ENCODE results near the gene FRMD4B. TPM values are rescaled to one million over a fixed set of nuclear protein-coding genes. Genes with fewer than 3 reads are reported as not detected.

FRMD4B gene
- total RNA-seq, 2 experiments from 2014 or later = 8.0 to 8.3 TPM

DNA sequence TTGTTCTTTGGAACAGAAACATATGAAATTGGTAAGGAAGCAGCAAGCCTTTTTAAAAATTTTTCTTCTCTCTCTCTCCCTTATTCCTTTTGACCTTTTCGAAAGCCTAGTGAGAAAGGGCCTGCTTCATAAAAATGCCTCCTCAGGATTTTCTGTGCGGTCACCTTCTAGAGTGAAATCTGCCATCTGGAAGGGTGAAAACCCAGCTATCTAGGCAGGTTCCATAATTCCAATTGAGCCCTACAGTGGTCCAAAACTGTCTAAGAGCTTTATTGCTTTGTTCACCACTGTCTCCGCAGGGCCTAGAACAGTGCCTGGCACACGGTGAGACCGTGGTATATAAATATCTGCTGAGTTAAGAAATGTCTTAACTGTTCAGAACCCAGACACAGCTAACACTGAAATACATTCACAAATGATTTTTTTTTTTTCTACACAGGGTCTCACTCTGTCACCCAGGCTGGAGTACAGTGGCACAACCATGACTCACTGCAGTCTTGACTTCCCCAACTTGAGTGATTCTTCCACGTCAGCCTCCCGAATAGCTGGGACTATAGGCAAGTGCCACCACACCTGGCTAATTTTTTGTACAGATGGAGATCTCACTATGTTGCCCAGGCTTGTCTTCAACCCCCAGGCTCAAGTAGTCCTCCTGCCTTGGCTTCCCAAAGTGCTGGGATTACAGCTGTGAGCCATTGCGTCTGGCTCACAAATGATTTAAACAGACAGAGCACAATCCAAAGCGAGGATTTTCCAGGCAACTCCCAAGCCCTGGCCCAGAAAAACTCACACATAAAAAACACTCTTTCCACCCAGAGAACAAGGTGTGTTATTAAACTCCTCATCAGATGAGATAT, 64.4 kb downstream of the FRMD4B start:
- no peak for DNase-seq
- ChIA-PET POLR2A (no interaction called here), CTCF (interaction anchor here (1.3 to 4.2 kb wide), 2 partner anchors 16 to 48 kb away, joined by 3 to 19 read pairs; no protein-coding TSS in a partner anchor)
- Mint-ChIP-seq H3K4me3 (no peak overlapping the region), H3K36me3 (ENCODE audit: low read depth) (no peaks in the 10 kb centered on the region), H3K4me1 (peaks cover 20% of the 10 kb centered on the region), H3K27me3 (no peaks in the 10 kb centered on the region), H3K27ac (no peak overlapping the region), H3K9me3 (ENCODE audit: low read depth) (no peaks in the 10 kb centered on the region)
- intact Hi-C loops (cut with DNase I, micrococcal nuclease) = loop anchor here in 1 of 2 experiments (5.0 kb wide), 1 partner anchor 106 kb away; no protein-coding TSS in a partner anchor
- no peak for ATAC-seq

DNA sequence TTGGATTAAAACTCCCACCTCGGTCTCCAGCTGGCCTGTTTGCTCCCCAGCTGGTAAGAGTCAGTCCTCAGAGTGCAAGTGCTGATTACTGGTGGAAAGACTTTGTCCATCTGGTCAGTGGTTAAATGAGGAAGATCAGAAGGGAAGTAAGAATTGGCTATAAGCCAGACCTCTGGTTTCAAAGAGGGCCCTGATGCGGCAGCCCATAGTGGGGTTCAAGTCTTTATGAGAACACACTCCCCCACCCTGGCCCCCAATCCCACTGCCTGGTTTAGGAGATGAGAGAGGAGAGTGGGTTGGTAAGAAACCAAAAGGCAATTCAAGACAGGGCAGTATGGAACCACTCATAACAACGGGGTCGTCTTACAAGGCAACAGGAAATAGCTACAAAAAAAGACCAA, 65.0 kb downstream of the FRMD4B start:
- H3K27ac Mint-ChIP-seq = no peak overlapping the region
- intact Hi-C loops (cut with DNase I, micrococcal nuclease) = loop anchor here in 1 of 2 experiments (5.0 kb wide), 1 partner anchor 106 kb away; no protein-coding TSS in a partner anchor
- H3K4me3 Mint-ChIP-seq = no peak overlapping the region
- POLR2A ChIA-PET = no interaction called here
- ATAC-seq = no peak
- H3K4me1 Mint-ChIP-seq = peaks cover 14% of the 10 kb centered on the region
- H3K27me3 Mint-ChIP-seq = no peaks in the 10 kb centered on the region
- no peaks in the 10 kb centered on the region for H3K36me3 Mint-ChIP-seq (ENCODE audit: low read depth)
- no peak for DNase-seq
- CTCF ChIA-PET = interaction anchor here (0.7 to 4.2 kb wide), 5 partner anchors 12 to 635 kb away, joined by 3 to 19 read pairs (median 3); no protein-coding TSS in a partner anchor
- H3K9me3 Mint-ChIP-seq (ENCODE audit: low read depth) = no peaks in the 10 kb centered on the region

DNA sequence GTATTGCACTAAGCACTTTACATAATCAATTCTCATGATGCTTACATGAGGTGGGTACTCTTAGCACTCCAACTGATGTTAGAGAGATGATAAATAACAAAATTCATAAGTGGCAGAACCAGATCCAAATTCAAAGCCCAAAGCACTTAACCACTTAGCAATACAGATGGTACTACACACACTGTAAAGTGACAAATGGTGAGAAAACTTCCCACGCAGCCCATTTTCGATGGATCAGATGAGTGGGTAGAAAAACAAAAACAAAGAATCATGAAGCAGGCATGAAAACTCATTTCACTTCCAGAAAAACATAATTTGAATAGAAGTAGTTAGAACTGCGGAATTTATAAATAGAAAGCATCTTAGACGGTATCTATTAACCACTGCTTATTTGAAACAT, 66.2 kb downstream of the FRMD4B start:
- ChIA-PET POLR2A (no interaction called here), CTCF (interaction anchor here (1.1 to 4.2 kb wide), 3 partner anchors 11 to 198 kb away, joined by 3 to 19 read pairs (median 4); no protein-coding TSS in a partner anchor)
- DNase-seq = no peak
- intact Hi-C loops (cut with DNase I, micrococcal nuclease) = loop anchor here in 1 of 2 experiments (5.0 kb wide), 1 partner anchor 108 kb away; no protein-coding TSS in a partner anchor
- no peak for ATAC-seq
- peaks cover 3% of the 10 kb centered on the region for H3K4me1 Mint-ChIP-seq
- H3K27ac Mint-ChIP-seq = no peak overlapping the region
- no peaks in the 10 kb centered on the region for H3K9me3 Mint-ChIP-seq (ENCODE audit: low read depth)
- no peaks in the 10 kb centered on the region for H3K27me3 Mint-ChIP-seq
- H3K36me3 Mint-ChIP-seq (ENCODE audit: low read depth) = no peaks in the 10 kb centered on the region
- no peak overlapping the region for H3K4me3 Mint-ChIP-seq

DNA sequence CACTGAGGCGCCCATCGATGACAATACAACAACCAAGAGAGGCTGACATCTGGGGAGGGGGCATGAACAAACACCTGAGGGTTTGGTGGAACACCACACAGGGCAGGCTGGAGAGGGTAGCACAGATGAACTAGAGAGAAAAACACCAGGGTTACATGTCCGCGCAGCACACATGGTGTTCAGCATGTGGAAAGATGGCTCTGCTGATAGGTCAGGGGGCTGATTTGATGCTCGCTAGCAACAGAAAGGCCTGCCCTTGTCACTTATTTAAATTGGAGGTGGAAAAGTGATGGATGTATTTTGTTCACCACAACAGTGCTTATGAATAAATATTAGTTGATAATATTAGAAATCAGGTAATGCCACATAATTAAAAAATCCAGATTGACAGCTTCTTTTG, 67.5 kb downstream of the FRMD4B start:
- no peak overlapping the region for H3K27ac Mint-ChIP-seq
- no peak overlapping the region for H3K4me3 Mint-ChIP-seq
- no peaks in the 10 kb centered on the region for H3K27me3 Mint-ChIP-seq
- ChIA-PET POLR2A (no interaction called here), CTCF (interaction anchor here (1.3 to 1.4 kb wide), 2 partner anchors 12 to 197 kb away, joined by 4 to 5 read pairs; no protein-coding TSS in a partner anchor)
- no peaks in the 10 kb centered on the region for H3K9me3 Mint-ChIP-seq (ENCODE audit: low read depth)
- no peaks in the 10 kb centered on the region for H3K36me3 Mint-ChIP-seq (ENCODE audit: low read depth)
- intact Hi-C loops (cut with DNase I, micrococcal nuclease) = no loop called here
- no peak for DNase-seq
- H3K4me1 Mint-ChIP-seq = no peaks in the 10 kb centered on the region
- ATAC-seq = no peak

DNA sequence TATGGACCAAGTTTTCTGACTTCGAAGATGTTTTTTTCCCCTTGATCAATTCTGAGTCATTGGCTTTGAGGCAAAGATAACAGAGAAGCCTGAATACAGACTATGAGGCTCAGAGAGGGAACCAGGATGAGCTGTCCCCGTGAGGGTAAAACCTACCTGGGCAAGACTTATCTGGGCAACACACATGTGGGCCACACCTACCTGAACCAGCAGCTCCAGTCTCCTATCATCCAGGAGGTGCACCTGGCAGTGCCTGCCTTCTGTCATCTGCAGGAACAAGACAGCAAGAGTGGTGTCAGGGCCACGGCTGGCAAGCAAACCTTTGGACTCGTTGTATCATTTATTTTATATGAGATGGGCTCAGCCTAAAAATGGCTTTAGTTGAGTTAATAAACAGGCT, 72.6 kb downstream of the FRMD4B start:
- intact Hi-C loops (cut with DNase I, micrococcal nuclease) = no loop called here
- no peak for ATAC-seq
- Mint-ChIP-seq H3K27ac (no peak overlapping the region), H3K4me1 (no peaks in the 10 kb centered on the region), H3K36me3 (ENCODE audit: low read depth) (no peaks in the 10 kb centered on the region), H3K9me3 (ENCODE audit: low read depth) (no peaks in the 10 kb centered on the region), H3K4me3 (no peak overlapping the region), H3K27me3 (no peaks in the 10 kb centered on the region)
- CTCF ChIA-PET = interaction anchor here (10.6 kb wide), 1 partner anchor 153 kb away, joined by 309 read pairs; no protein-coding TSS in a partner anchor
- DNase-seq = no peak
- POLR2A ChIA-PET = no interaction called here

DNA sequence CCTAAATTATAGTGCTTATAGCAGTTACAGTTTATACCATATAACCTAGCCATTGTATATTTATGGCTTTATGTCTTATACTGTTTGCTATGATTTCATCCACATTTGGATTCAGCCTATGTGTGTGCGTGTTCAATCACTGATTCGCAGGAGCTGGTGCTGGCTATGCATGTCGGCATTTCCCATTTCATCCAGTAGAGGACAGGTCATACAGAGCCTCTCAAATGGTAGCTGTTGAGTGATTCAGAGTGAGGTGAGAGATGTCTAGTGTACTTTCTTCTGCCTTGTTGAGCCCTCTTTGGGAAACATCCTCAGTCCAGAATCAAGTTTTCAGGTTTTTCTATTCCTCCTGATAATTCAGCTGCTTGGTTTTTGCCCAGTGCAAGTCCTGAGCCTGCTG, 76.1 kb downstream of the FRMD4B start:
- POLR2A ChIA-PET = no interaction called here
- intact Hi-C loops (cut with DNase I, micrococcal nuclease) = loop anchor here (5.0 kb wide), 4 partner anchors 102 to 362 kb away; partner anchors contain the start of gene EOGT (in 1 of the 2)
- H3K9me3 Mint-ChIP-seq (ENCODE audit: low read depth) = no peaks in the 10 kb centered on the region
- no peaks in the 10 kb centered on the region for H3K36me3 Mint-ChIP-seq (ENCODE audit: low read depth)
- no peak overlapping the region for H3K27ac Mint-ChIP-seq
- no peaks in the 10 kb centered on the region for H3K27me3 Mint-ChIP-seq
- H3K4me3 Mint-ChIP-seq = no peak overlapping the region
- no peak for DNase-seq
- peaks cover 18% of the 10 kb centered on the region for H3K4me1 Mint-ChIP-seq
- CTCF ChIA-PET = interaction anchor here (0.9 to 10.6 kb wide), 6 partner anchors 14 to 190 kb away, joined by 3 to 309 read pairs (median 6); no protein-coding TSS in a partner anchor
- no peak for ATAC-seq

DNA sequence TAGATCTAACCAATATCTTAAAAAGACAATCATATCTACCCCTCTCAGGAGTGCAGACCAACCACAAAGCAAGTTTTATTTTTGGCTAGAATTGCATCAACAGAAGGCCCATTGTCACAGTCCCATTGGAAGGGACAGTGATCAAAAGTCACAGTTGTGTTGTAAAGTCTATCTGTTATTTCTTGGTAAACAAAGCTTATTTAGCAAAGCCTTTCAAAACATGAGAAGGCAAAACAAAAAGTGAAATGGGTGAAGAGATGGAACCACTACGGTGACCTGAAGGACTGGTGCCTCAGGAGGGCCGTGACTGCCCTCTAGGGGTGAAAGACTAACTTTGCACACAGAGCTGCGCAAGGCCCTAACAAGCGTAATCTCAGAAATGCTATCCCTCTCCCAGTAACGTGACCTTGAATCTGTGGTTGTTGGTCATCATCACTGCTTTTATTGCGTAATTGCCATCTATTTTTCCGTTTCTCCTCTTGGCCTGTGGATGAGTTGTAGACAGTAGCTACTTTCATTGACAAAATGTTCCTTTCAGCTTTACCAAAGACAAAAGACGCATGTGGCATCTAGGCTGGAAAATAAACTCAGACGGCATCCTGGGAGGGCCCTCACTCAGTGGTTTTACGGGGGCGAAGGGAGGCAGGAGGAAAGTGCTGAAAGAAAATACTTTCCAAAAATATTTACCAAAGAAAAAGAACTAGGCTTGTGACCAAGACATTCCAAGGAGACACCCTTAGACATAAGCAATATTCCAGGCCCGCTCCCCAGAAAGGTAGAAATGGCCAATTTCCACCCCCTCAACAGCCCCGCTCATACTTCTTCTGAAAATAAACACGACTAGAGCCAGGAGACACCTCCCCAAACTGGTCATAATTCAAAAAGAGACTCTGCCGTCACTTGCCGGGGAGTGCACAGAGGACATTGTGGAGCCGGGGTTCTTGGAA, 79.4 kb downstream of the FRMD4B start:
- no peaks in the 10 kb centered on the region for H3K9me3 Mint-ChIP-seq (ENCODE audit: low read depth)
- intact Hi-C loops (cut with DNase I, micrococcal nuclease) = loop anchor here (1.0 to 5.0 kb wide), 8 partner anchors 24 to 366 kb away; partner anchors contain the start of gene EOGT (in 1 of the 2)
- H3K27me3 Mint-ChIP-seq = no peaks in the 10 kb centered on the region
- ATAC-seq (peak; percentile 89), DNase-seq (peak; percentile 83)
- CTCF ChIA-PET = interaction anchor here (0.6 to 10.6 kb wide), 51 partner anchors 8 to 331 kb away, joined by 3 to 309 read pairs (median 5); no protein-coding TSS in a partner anchor
- no peak overlapping the region for H3K4me3 Mint-ChIP-seq
- H3K4me1 Mint-ChIP-seq = peaks cover 21% of the 10 kb centered on the region
- POLR2A ChIA-PET = interaction anchor here (0.6 to 1.1 kb wide), 4 partner anchors 142 to 215 kb away, joined by 3 to 5 read pairs (median 3); no protein-coding TSS in a partner anchor
- no peaks in the 10 kb centered on the region for H3K36me3 Mint-ChIP-seq (ENCODE audit: low read depth)
- H3K27ac Mint-ChIP-seq = no peak overlapping the region

DNA sequence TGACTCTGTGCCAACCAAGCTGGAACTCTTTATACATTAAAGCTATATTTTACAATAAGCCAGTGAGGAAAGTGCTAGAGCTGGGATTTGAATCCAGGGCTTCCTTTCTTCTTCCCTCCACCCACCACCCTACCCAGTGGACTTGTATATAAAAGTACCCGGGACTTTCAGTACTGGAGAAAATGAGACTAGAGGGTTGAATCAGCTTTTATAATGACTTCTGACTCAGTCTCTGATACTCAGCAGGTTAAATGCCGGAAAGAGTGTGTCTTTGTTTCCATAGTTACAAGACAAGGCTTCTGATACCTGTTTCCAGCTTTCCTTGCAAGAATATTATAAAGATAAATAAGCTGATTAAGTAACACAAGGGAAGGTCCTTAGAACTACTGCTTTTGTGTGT, 80.9 kb downstream of the FRMD4B start:
- Mint-ChIP-seq H3K4me3 (no peak overlapping the region), H3K27me3 (no peaks in the 10 kb centered on the region), H3K27ac (no peak overlapping the region), H3K36me3 (ENCODE audit: low read depth) (no peaks in the 10 kb centered on the region), H3K4me1 (peaks cover 21% of the 10 kb centered on the region), H3K9me3 (ENCODE audit: low read depth) (no peaks in the 10 kb centered on the region)
- DNase-seq (peak; percentile 36), ATAC-seq (peak; percentile 90)
- intact Hi-C loops (cut with DNase I, micrococcal nuclease) = loop anchor here (1.0 to 5.0 kb wide), 9 partner anchors 16 to 367 kb away; partner anchors contain the start of gene EOGT (in 1 of the 2)
- POLR2A ChIA-PET = interaction anchor here (1.3 to 1.6 kb wide), 3 partner anchors 17 to 106 kb away, joined by 3 to 6 read pairs (median 3); no protein-coding TSS in a partner anchor
- CTCF ChIA-PET = interaction anchor here (0.6 to 10.6 kb wide), 23 partner anchors 9 to 218 kb away, joined by 3 to 309 read pairs (median 5); partner anchors contain the start of gene LMOD3

DNA sequence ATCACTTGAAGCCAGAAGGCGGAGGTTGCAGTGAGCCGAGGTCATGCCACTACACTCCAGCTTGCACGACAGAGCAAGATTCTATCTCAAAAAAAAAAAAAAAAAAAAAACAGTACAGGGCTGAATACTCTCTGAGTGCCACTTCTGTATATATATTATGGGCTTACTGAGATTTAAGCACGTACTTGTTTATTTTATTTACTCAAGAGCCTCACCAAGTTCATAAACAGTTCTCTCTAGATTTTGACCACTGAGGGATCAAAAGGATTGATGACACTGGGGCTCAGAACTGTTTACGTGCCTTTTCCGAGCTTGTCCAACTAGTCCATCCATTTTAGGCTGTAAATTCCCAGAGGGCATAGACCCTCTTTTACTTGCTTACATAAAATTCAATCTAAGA, 81.5 kb downstream of the FRMD4B start:
- H3K27ac Mint-ChIP-seq = no peak overlapping the region
- POLR2A ChIA-PET = interaction anchor here (1.3 to 1.6 kb wide), 3 partner anchors 16 to 105 kb away, joined by 3 to 6 read pairs (median 3); no protein-coding TSS in a partner anchor
- intact Hi-C loops (cut with DNase I, micrococcal nuclease) = loop anchor here in 1 of 2 experiments (2.0 kb wide), 1 partner anchor 16 kb away; no protein-coding TSS in a partner anchor

DNA sequence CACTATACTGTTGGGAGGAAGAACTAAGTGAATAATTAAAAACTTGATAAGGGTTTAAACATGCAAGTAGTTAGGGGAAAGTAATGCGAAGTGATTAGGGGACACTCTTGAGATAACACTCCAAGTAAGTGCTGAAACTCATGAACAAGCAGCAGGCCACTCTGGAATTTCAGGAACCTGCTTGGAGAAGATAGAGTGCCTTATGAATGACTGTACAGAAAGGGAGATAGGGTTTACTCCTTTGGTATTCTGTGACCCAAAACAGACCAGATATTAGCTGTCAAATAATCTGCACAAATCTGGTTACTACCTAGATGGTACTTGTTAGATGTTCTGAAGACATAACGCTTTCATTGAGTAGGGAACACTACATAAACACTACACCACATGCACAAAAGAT, 85.6 kb downstream of the FRMD4B start:
- no peaks in the 10 kb centered on the region for H3K36me3 Mint-ChIP-seq (ENCODE audit: low read depth)
- no peak overlapping the region for H3K27ac Mint-ChIP-seq
- H3K9me3 Mint-ChIP-seq (ENCODE audit: low read depth) = no peaks in the 10 kb centered on the region
- no peak for DNase-seq
- ChIA-PET POLR2A (no interaction called here), CTCF (interaction anchor here (1.4 kb wide), 1 partner anchor 139 kb away, joined by 5 read pairs; no protein-coding TSS in a partner anchor)
- no peak overlapping the region for H3K4me3 Mint-ChIP-seq
- no peaks in the 10 kb centered on the region for H3K27me3 Mint-ChIP-seq
- ATAC-seq = no peak
- peaks cover 8% of the 10 kb centered on the region for H3K4me1 Mint-ChIP-seq
- intact Hi-C loops (cut with DNase I, micrococcal nuclease) = no loop called here

More for the DNA sequence above, 81.5 kb downstream of the FRMD4B start:
- DNase-seq (no peak), ATAC-seq (no peak)
- Mint-ChIP-seq H3K4me1 (peaks cover 21% of the 10 kb centered on the region), H3K36me3 (ENCODE audit: low read depth) (no peaks in the 10 kb centered on the region), H3K4me3 (no peak overlapping the region), H3K27me3 (no peaks in the 10 kb centered on the region), H3K9me3 (ENCODE audit: low read depth) (no peaks in the 10 kb centered on the region)
- CTCF ChIA-PET = interaction anchor here (0.6 to 10.6 kb wide), 19 partner anchors 8 to 282 kb away, joined by 3 to 309 read pairs (median 9); no protein-coding TSS in a partner anchor

All from activated CD4-positive, alpha-beta T cell treated with anti-CD3 and anti-CD28 coated beads for 36 hours (primary cell).